HepG2 (cell line): ENCODE data around the gene GNG12. TPM values are rescaled to one million over a fixed set of nuclear protein-coding genes. Genes with fewer than 3 reads are reported as not detected.

Experiments
- ATAC-seq: fragments of 200-7000 bp; cut with Tn5 transposase; 3 replicates; pipeline ENCODE4 v1.9.1; 2020; ENCODE audit warnings: mild to moderate bottlenecking, moderate library complexity
- BruUV-seq: library from RNA; stranded (reverse); fragments of 400-500 nt; replicated peaks from 2 replicates; lab custom pipeline; 2021; lab: Mats Ljungman, UMichigan
- CTCF ChIA-PET: fragments of 300-600 bp; formaldehyde crosslinking; extraction: SDS; loops from one replicate; lab custom pipeline; 2021; ENCODE audit warnings: low total read pairs, inconsistent platforms, low intra/inter-chr PET ratio; lab: Yijun Ruan, JAX
- POLR2A ChIA-PET: fragments of 350-600 bp; sonication (Branson Sonifier 250); formaldehyde crosslinking; loops from one replicate; lab custom pipeline; 2020; ENCODE audit warnings: antibody characterized with exemption, inconsistent platforms; lab: Yijun Ruan, JAX
- DNase-seq: peaks from one replicate; pipeline ENCODE4 v3.0.0-alpha.2; 2015; ENCODE audit warnings: low spot score
- FAIRE-seq: peaks from 3 replicates; lab custom pipeline; 2011; peaks lifted over from hg19 to GRCh38; lab: Jason Lieb, UNC
- H2AFZ ChIP-seq: one replicate; pipeline ENCODE4 v1.6.1; 2011; ENCODE audit warnings: low read length, inconsistent platforms
- H3K27ac ChIP-seq: fragments of 300-600 bp; 3 replicates; pipeline ENCODE4 v1.8.0; 2011; ENCODE audit warnings: mixed run types, mild to moderate bottlenecking, mixed read lengths, low read length, inconsistent platforms; ENCODE audit not compliant: insufficient read depth; ENCODE audit errors: extremely low read length
- H3K27me3 ChIP-seq, 2 experiments: fragments of 200-600 bp in 1 of 2; 2 replicates in 1 of 2; 3 replicates in 1 of 2; pipeline versions ENCODE4 v1.6.0 to v1.8.0; 2011; ENCODE audit warnings: low read length in 2 of 2, mild to moderate bottlenecking in 2 of 2, moderate library complexity in 2 of 2, inconsistent platforms in 1 of 2; ENCODE audit not compliant: insufficient read depth in 2 of 2, control insufficient read depth in 1 of 2
- H3K36me3 ChIP-seq, 2 experiments: fragments of 200-600 bp in 1 of 2; replicated peaks in 1 of 2; 2 replicates in 1 of 2; 3 replicates in 1 of 2; pipeline versions ENCODE4 v1.5.1 to v1.8.0; 2011; ENCODE audit warnings: low read length in 2 of 2, inconsistent platforms in 1 of 2; ENCODE audit not compliant: insufficient read depth in 2 of 2, control insufficient read depth in 1 of 2
- H3K4me1 ChIP-seq: 2 replicates; pipeline ENCODE4 v1.5.1; 2012; ENCODE audit warnings: low read length, inconsistent platforms; ENCODE audit not compliant: insufficient read depth
- H3K4me2 ChIP-seq: 2 replicates; pipeline ENCODE4 v1.6.0; 2011; ENCODE audit warnings: low read depth, low read length, inconsistent platforms
- H3K4me3 ChIP-seq, 3 experiments: fragments of 200-600 bp in 1 of 3; sonication (generic), shearing (Covaris generic) in 1 of 3; replicated peaks in 1 of 3; 2 replicates each; pipeline ENCODE4 v1.5.1; 2011 to 2016; ENCODE audit warnings: low read length in 3 of 3, inconsistent platforms in 2 of 3, low read depth in 2 of 3, mild to moderate bottlenecking in 2 of 3, control low read depth in 1 of 3, mixed read lengths in 1 of 3; ENCODE audit not compliant: insufficient read depth in 1 of 3
- H3K79me2 ChIP-seq: one replicate; pipeline ENCODE4 v1.6.1; 2011; ENCODE audit warnings: low read length, inconsistent platforms; ENCODE audit not compliant: insufficient read depth
- H3K9ac ChIP-seq: 2 replicates; pipeline ENCODE4 v1.6.0; 2011; ENCODE audit warnings: mild to moderate bottlenecking, low read depth, low read length, inconsistent platforms; ENCODE audit not compliant: insufficient read depth
- H3K9me3 ChIP-seq: 2 replicates; pipeline ENCODE4 v1.5.1; 2012; ENCODE audit warnings: mild to moderate bottlenecking, low read length
- H4K20me1 ChIP-seq: 2 replicates; pipeline ENCODE4 v1.6.0; 2011; ENCODE audit warnings: inconsistent platforms, mild to moderate bottlenecking, low read length, moderate library complexity; ENCODE audit not compliant: insufficient read depth
- ARHGAP35 ChIP-seq: sonication (generic); formaldehyde crosslinking; IDR thresholded peaks from 2 replicates; pipeline ENCODE4 v1.9.0; 2022; ENCODE audit warnings: mild to moderate bottlenecking, inconsistent platforms, moderate library complexity, missing genetic modification reagents, borderline replicate concordance
- HCFC1 ChIP-seq: fragments of 150-350 bp; IDR thresholded peaks from 2 replicates; pipeline ENCODE4 v1.6.1; 2014; ENCODE audit warnings: low read depth, low read length
- MAF1 ChIP-seq: sonication (generic); formaldehyde crosslinking; IDR thresholded peaks from 2 replicates; pipeline ENCODE4 v1.5.0; 2020; ENCODE audit warnings: missing genetic modification reagents, borderline replicate concordance
- MED13 ChIP-seq: sonication (generic); formaldehyde crosslinking; IDR thresholded peaks from 2 replicates; pipeline ENCODE4 v1.5.0; 2020; ENCODE audit warnings: missing genetic modification reagents
- POLR2A ChIP-seq, 2 experiments: IDR thresholded peaks; 2 replicates each; pipeline ENCODE4 v1.6.1; 2011; ENCODE audit warnings: low read depth in 2 of 2, low read length in 2 of 2, mild to moderate bottlenecking in 1 of 2, moderate library complexity in 1 of 2; ENCODE audit not compliant: insufficient read depth in 1 of 2
- ZNF510 ChIP-seq: sonication (generic); formaldehyde crosslinking; IDR thresholded peaks from 2 replicates; pipeline ENCODE4 v1.4.0; 2020; ENCODE audit warnings: low read depth, mild to moderate bottlenecking, missing genetic modification reagents
- ZNF543 ChIP-seq: sonication (generic); formaldehyde crosslinking; IDR thresholded peaks from 2 replicates; pipeline ENCODE4 v1.4.0; 2020; ENCODE audit warnings: mild to moderate bottlenecking, missing genetic modification reagents
- ZNF704 ChIP-seq: sonication (generic); formaldehyde crosslinking; IDR thresholded peaks from 2 replicates; pipeline ENCODE4 v1.8.1; 2023; ENCODE audit warnings: mild to moderate bottlenecking, inconsistent platforms, moderate library complexity, missing genetic modification reagents, borderline replicate concordance
- WGBS: methylation state at CpG from one replicate; pipeline ENCODE4 v1.1.6; 2017; ENCODE audit warnings: low lambda C conversion rate; 5-methylcytosine and 5-hydroxymethylcytosine counted together
- in situ Hi-C: cut with HindIII; loops from 2 replicates; pipeline ENCODE4 v1.10.0; 2017; ENCODE audit warnings: low pct_unique_long_range_greater_than_20kb; ENCODE audit not compliant: extremely low pct_ligation_motif_present
- intact Hi-C: fragments of 100-400 bp; cut with micrococcal nuclease; formaldehyde crosslinking; loops from one replicate; pipeline ENCODE4 v1.10.0; 2022; ENCODE audit not compliant: unreplicated experiment
- polyA plus RNA-seq, 8 experiments: library from polyadenylated mRNA; depleted of rRNA in 3 of 8; stranded (reverse) in 7 of 8; unstranded in 1 of 8; fragments of >200 nt; fragmentation: Illumina TruSeq in 4 of 8; extraction: Trizol in 4 of 8; gene quantifications; 2 replicates each; pipeline versions ENCODE4 v1.2.1 to v1.2.3, GENCODE V29; 2011 to 2016; ENCODE audit warnings: low read depth in 4 of 8, missing spikeins in 1 of 8, mixed read lengths in 1 of 8; ENCODE audit not compliant: insufficient read depth in 1 of 8
- total RNA-seq, 5 experiments: library from RNA; depleted of rRNA; stranded (reverse); fragments of >200 nt; fragmentation: Illumina TruSeq; extraction: Trizol; gene quantifications; 2 replicates each; pipeline ENCODE4 v1.2.3, GENCODE V29; 2016; ENCODE audit warnings: low read depth in 1 of 5
- TF ChIP-seq, protein P1 (sequence below): sonication (generic); formaldehyde crosslinking; IDR thresholded peaks from 2 replicates; pipeline ENCODE4 v1.4.0; 2020; ENCODE audit warnings: missing genetic modification reagents

The GNG12 gene
- total and polyA plus RNA-seq, 2 of the 13 experiments (the other 11 are each of a cell fraction or from before 2014, with no cell fraction given) = 0.11 TPM

- Histone ChIP-seq H3K79me2 (no peaks in the 10 kb centered on the region), H3K27me3 (no peaks in the 10 kb centered on the region), H3K36me3 (no peaks in the 10 kb centered on the region), H3K9me3 (no peaks in the 10 kb centered on the region), H3K4me2 (no peak overlapping the region), H2AFZ (no peak overlapping the region), H4K20me1 (no peaks in the 10 kb centered on the region), H3K27ac (no peak overlapping the region), H3K4me3 (no peak overlapping the region), H3K9ac (no peak overlapping the region), H3K4me1 (no peaks in the 10 kb centered on the region)
- no peak for ATAC-seq
- WGBS = 11% methylated on average over 4 of the region's 4 CpGs
- POLR2A ChIA-PET = no interaction called here
- no TSS peak for BruUV-seq
- CTCF ChIA-PET = no interaction called here
- in situ Hi-C loops = no loop called here
- no peak for FAIRE-seq
- intact Hi-C loops = no loop called here
- DNase-seq = no peak
- TF ChIP-seq ARHGAP35 (no peak), ZNF510 (CRISPR knock-in tag) (no peak), ZNF543 (CRISPR knock-in tag) (no peak), POLR2A (IDR thresholded peaks at IDR 0.05; ENCODE audit: insufficient read depth in 1 of 2, low read depth in 2 of 2, low read length in 2 of 2) (no peak), HCFC1 (no peak), ZNF704 (CRISPR knock-in tag) (no peak), MAF1 (CRISPR knock-in tag) (no peak), MED13 (CRISPR knock-in tag) (no peak)
- TF ChIP-seq, protein P1, sequence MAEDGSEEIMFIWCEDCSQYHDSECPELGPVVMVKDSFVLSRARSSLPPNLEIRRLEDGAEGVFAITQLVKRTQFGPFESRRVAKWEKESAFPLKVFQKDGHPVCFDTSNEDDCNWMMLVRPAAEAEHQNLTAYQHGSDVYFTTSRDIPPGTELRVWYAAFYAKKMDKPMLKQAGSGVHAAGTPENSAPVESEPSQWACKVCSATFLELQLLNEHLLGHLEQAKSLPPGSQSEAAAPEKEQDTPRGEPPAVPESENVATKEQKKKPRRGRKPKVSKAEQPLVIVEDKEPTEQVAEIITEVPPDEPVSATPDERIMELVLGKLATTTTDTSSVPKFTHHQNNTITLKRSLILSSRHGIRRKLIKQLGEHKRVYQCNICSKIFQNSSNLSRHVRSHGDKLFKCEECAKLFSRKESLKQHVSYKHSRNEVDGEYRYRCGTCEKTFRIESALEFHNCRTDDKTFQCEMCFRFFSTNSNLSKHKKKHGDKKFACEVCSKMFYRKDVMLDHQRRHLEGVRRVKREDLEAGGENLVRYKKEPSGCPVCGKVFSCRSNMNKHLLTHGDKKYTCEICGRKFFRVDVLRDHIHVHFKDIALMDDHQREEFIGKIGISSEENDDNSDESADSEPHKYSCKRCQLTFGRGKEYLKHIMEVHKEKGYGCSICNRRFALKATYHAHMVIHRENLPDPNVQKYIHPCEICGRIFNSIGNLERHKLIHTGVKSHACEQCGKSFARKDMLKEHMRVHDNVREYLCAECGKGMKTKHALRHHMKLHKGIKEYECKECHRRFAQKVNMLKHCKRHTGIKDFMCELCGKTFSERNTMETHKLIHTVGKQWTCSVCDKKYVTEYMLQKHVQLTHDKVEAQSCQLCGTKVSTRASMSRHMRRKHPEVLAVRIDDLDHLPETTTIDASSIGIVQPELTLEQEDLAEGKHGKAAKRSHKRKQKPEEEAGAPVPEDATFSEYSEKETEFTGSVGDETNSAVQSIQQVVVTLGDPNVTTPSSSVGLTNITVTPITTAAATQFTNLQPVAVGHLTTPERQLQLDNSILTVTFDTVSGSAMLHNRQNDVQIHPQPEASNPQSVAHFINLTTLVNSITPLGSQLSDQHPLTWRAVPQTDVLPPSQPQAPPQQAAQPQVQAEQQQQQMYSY (CRISPR knock-in tag) = no peak
Measured at GRCh38 chr1:67785847-67786753, 47.2 kb downstream of the GNG12 start.
